HepG2 (cell line): ENCODE measurements around the gene PFKFB4. TPM values are rescaled to one million over a fixed set of nuclear protein-coding genes. Genes with fewer than 3 reads are reported as not detected.

Experiments used
- ATAC-seq: fragments of 200-7000 bp; cut with Tn5 transposase; 3 replicates; pipeline ENCODE4 v1.9.1; 2020; ENCODE audit warnings: mild to moderate bottlenecking, moderate library complexity
- BruUV-seq: library from RNA; stranded (reverse); fragments of 400-500 nt; replicated peaks from 2 replicates; lab custom pipeline; 2021; lab: Mats Ljungman, UMichigan
- CTCF ChIA-PET: fragments of 300-600 bp; formaldehyde crosslinking; extraction: SDS; loops from one replicate; lab custom pipeline; 2021; ENCODE audit warnings: low total read pairs, inconsistent platforms, low intra/inter-chr PET ratio; lab: Yijun Ruan, JAX
- POLR2A ChIA-PET: fragments of 350-600 bp; sonication (Branson Sonifier 250); formaldehyde crosslinking; loops from one replicate; lab custom pipeline; 2020; ENCODE audit warnings: antibody characterized with exemption, inconsistent platforms; lab: Yijun Ruan, JAX
- DNase-seq: peaks from one replicate; pipeline ENCODE4 v3.0.0-alpha.2; 2015; ENCODE audit warnings: low spot score
- FAIRE-seq: peaks from 3 replicates; lab custom pipeline; 2011; peaks lifted over from hg19 to GRCh38; lab: Jason Lieb, UNC
- H2AFZ ChIP-seq: one replicate; pipeline ENCODE4 v1.6.1; 2011; ENCODE audit warnings: low read length, inconsistent platforms
- H3K27ac ChIP-seq: fragments of 300-600 bp; 3 replicates; pipeline ENCODE4 v1.8.0; 2011; ENCODE audit warnings: mixed run types, mild to moderate bottlenecking, mixed read lengths, low read length, inconsistent platforms; ENCODE audit not compliant: insufficient read depth; ENCODE audit errors: extremely low read length
- H3K27me3 ChIP-seq, 2 experiments: fragments of 200-600 bp in 1 of 2; 2 replicates in 1 of 2; 3 replicates in 1 of 2; pipeline versions ENCODE4 v1.6.0 to v1.8.0; 2011; ENCODE audit warnings: low read length in 2 of 2, mild to moderate bottlenecking in 2 of 2, moderate library complexity in 2 of 2, inconsistent platforms in 1 of 2; ENCODE audit not compliant: insufficient read depth in 2 of 2, control insufficient read depth in 1 of 2
- H3K36me3 ChIP-seq, 2 experiments: fragments of 200-600 bp in 1 of 2; replicated peaks in 1 of 2; 2 replicates in 1 of 2; 3 replicates in 1 of 2; pipeline versions ENCODE4 v1.5.1 to v1.8.0; 2011; ENCODE audit warnings: low read length in 2 of 2, inconsistent platforms in 1 of 2; ENCODE audit not compliant: insufficient read depth in 2 of 2, control insufficient read depth in 1 of 2
- H3K4me1 ChIP-seq: 2 replicates; pipeline ENCODE4 v1.5.1; 2012; ENCODE audit warnings: low read length, inconsistent platforms; ENCODE audit not compliant: insufficient read depth
- H3K4me2 ChIP-seq: 2 replicates; pipeline ENCODE4 v1.6.0; 2011; ENCODE audit warnings: low read depth, low read length, inconsistent platforms
- H3K4me3 ChIP-seq, 3 experiments: fragments of 200-600 bp in 1 of 3; sonication (generic), shearing (Covaris generic) in 1 of 3; replicated peaks in 1 of 3; 2 replicates each; pipeline ENCODE4 v1.5.1; 2011 to 2016; ENCODE audit warnings: low read length in 3 of 3, inconsistent platforms in 2 of 3, low read depth in 2 of 3, mild to moderate bottlenecking in 2 of 3, control low read depth in 1 of 3, mixed read lengths in 1 of 3; ENCODE audit not compliant: insufficient read depth in 1 of 3
- H3K79me2 ChIP-seq: one replicate; pipeline ENCODE4 v1.6.1; 2011; ENCODE audit warnings: low read length, inconsistent platforms; ENCODE audit not compliant: insufficient read depth
- H3K9ac ChIP-seq: 2 replicates; pipeline ENCODE4 v1.6.0; 2011; ENCODE audit warnings: mild to moderate bottlenecking, low read depth, low read length, inconsistent platforms; ENCODE audit not compliant: insufficient read depth
- H3K9me3 ChIP-seq: 2 replicates; pipeline ENCODE4 v1.5.1; 2012; ENCODE audit warnings: mild to moderate bottlenecking, low read length
- H4K20me1 ChIP-seq: 2 replicates; pipeline ENCODE4 v1.6.0; 2011; ENCODE audit warnings: inconsistent platforms, mild to moderate bottlenecking, low read length, moderate library complexity; ENCODE audit not compliant: insufficient read depth
- BHLHE40 ChIP-seq: IDR thresholded peaks from 2 replicates; pipeline ENCODE4 v1.6.1; 2011; ENCODE audit warnings: low read length, improper control_type of control experiment
- ELF3 ChIP-seq: IDR thresholded peaks from 2 replicates; pipeline ENCODE4 v1.6.1; 2016; ENCODE audit warnings: missing genetic modification reagents, missing compliant biosample characterization
- ETV5 ChIP-seq: IDR thresholded peaks from 2 replicates; pipeline ENCODE4 v1.6.1; 2018; ENCODE audit warnings: missing biosample characterization, missing genetic modification reagents, inconsistent platforms, borderline replicate concordance
- GABPA ChIP-seq, 2 experiments: IDR thresholded peaks; 2 replicates each; pipeline ENCODE4 v1.6.1; 2011 to 2016; ENCODE audit warnings: low read depth in 2 of 2, low read length in 1 of 2, missing biosample characterization in 1 of 2, missing genetic modification characterization in 1 of 2
- GABPB1 ChIP-seq: IDR thresholded peaks from 2 replicates; pipeline ENCODE4 v1.6.1; 2016; ENCODE audit warnings: mild to moderate bottlenecking, missing genetic modification reagents, moderate library complexity, missing compliant biosample characterization
- GMEB2 ChIP-seq: IDR thresholded peaks from 2 replicates; pipeline ENCODE4 v1.6.1; 2016; ENCODE audit warnings: missing biosample characterization, missing genetic modification reagents, low read depth
- HOXA5 ChIP-seq: sonication (generic); formaldehyde crosslinking; IDR thresholded peaks from 2 replicates; pipeline ENCODE4 v1.4.0; 2020; ENCODE audit warnings: missing genetic modification reagents
- KDM1A ChIP-seq: IDR thresholded peaks from 2 replicates; pipeline ENCODE4 v1.6.1; 2016; ENCODE audit warnings: missing compliant biosample characterization
- RARG ChIP-seq: sonication (generic); formaldehyde crosslinking; IDR thresholded peaks from 2 replicates; pipeline ENCODE4 v1.4.0; 2020; ENCODE audit warnings: low read depth, mild to moderate bottlenecking, missing genetic modification reagents
- TCF12 ChIP-seq, 2 experiments: fragments of 450-650 bp in 1 of 2; sonication (generic) in 1 of 2; formaldehyde crosslinking in 1 of 2; IDR thresholded peaks; 2 replicates each; pipeline versions ENCODE4 v1.6.1 to v1.8.0; 2017 to 2022; ENCODE audit warnings: antibody characterized with exemption in 1 of 2, mild to moderate bottlenecking in 1 of 2, missing genetic modification reagents in 1 of 2, moderate library complexity in 1 of 2
- ZBTB38 ChIP-seq: sonication (generic); formaldehyde crosslinking; IDR thresholded peaks from 2 replicates; pipeline ENCODE4 v1.5.1; 2020; ENCODE audit warnings: mild to moderate bottlenecking, missing genetic modification reagents
- ZBTB46 ChIP-seq: sonication (generic); formaldehyde crosslinking; IDR thresholded peaks from 2 replicates; pipeline ENCODE4 v1.4.0; 2020; ENCODE audit warnings: mild to moderate bottlenecking, missing genetic modification reagents, borderline replicate concordance
- ZNF570 ChIP-seq: sonication (generic); formaldehyde crosslinking; IDR thresholded peaks from 2 replicates; pipeline ENCODE4 v1.4.0; 2020; ENCODE audit warnings: mild to moderate bottlenecking, missing genetic modification reagents, borderline replicate concordance
- ZNF577 ChIP-seq: sonication (generic); formaldehyde crosslinking; IDR thresholded peaks from 2 replicates; pipeline ENCODE4 v1.4.0; 2020; ENCODE audit warnings: mild to moderate bottlenecking, low read depth, missing genetic modification reagents, borderline replicate concordance
- ZNF674 ChIP-seq: sonication (generic); formaldehyde crosslinking; IDR thresholded peaks from 2 replicates; pipeline ENCODE4 v1.5.0; 2020; ENCODE audit warnings: low read depth, mild to moderate bottlenecking, missing genetic modification reagents
- ZNF737 ChIP-seq: sonication (generic); formaldehyde crosslinking; IDR thresholded peaks from 2 replicates; pipeline ENCODE4 v1.5.0; 2020; ENCODE audit warnings: missing genetic modification reagents, mild to moderate bottlenecking, borderline replicate concordance
- WGBS: methylation state at CpG from one replicate; pipeline ENCODE4 v1.1.6; 2017; ENCODE audit warnings: low lambda C conversion rate; 5-methylcytosine and 5-hydroxymethylcytosine counted together
- in situ Hi-C: cut with HindIII; loops from 2 replicates; pipeline ENCODE4 v1.10.0; 2017; ENCODE audit warnings: low pct_unique_long_range_greater_than_20kb; ENCODE audit not compliant: extremely low pct_ligation_motif_present
- intact Hi-C: fragments of 100-400 bp; cut with micrococcal nuclease; formaldehyde crosslinking; loops from one replicate; pipeline ENCODE4 v1.10.0; 2022; ENCODE audit not compliant: unreplicated experiment
- polyA plus RNA-seq, 8 experiments: library from polyadenylated mRNA; depleted of rRNA in 3 of 8; stranded (reverse) in 7 of 8; unstranded in 1 of 8; fragments of >200 nt; fragmentation: Illumina TruSeq in 4 of 8; extraction: Trizol in 4 of 8; gene quantifications; 2 replicates each; pipeline versions ENCODE4 v1.2.1 to v1.2.3, GENCODE V29; 2011 to 2016; ENCODE audit warnings: low read depth in 4 of 8, missing spikeins in 1 of 8, mixed read lengths in 1 of 8; ENCODE audit not compliant: insufficient read depth in 1 of 8
- total RNA-seq, 5 experiments: library from RNA; depleted of rRNA; stranded (reverse); fragments of >200 nt; fragmentation: Illumina TruSeq; extraction: Trizol; gene quantifications; 2 replicates each; pipeline ENCODE4 v1.2.3, GENCODE V29; 2016; ENCODE audit warnings: low read depth in 1 of 5
- TF ChIP-seq, protein P1 (sequence below): sonication (generic); formaldehyde crosslinking; IDR thresholded peaks from 2 replicates; pipeline ENCODE4 v1.9.0; 2021; ENCODE audit warnings: missing genetic modification reagents, borderline replicate concordance
- TF ChIP-seq, protein P2 (sequence below): sonication (generic); formaldehyde crosslinking; IDR thresholded peaks from 2 replicates; pipeline ENCODE4 v1.8.0; 2023; ENCODE audit warnings: mild to moderate bottlenecking, missing genetic modification reagents

PFKFB4 gene
- total and polyA plus RNA-seq, 2 of the 13 experiments (the other 11 are each of a cell fraction or from before 2014, with no cell fraction given) = 7.1 to 103 TPM

GRCh38 chr3:48564022-48564421 lies 7.4 kb upstream of the PFKFB4 start:
- FAIRE-seq = no peak
- Histone ChIP-seq H4K20me1 (no peaks in the 10 kb centered on the region), H3K4me1 (peaks cover 94% of the 10 kb centered on the region), H3K4me2 (peak overlapping the region; percentile 30), H3K36me3 (no peaks in the 10 kb centered on the region), H3K79me2 (no peaks in the 10 kb centered on the region), H3K4me3 (no peak overlapping the region), H3K9ac (no peak overlapping the region), H3K9me3 (no peaks in the 10 kb centered on the region), H3K27me3 (no peaks in the 10 kb centered on the region; a peak in 1 of 5 replicates), H3K27ac (no peak overlapping the region), H2AFZ (no peak overlapping the region)
- no peak for ATAC-seq
- ChIA-PET CTCF (no interaction called here), POLR2A (interaction anchor here (0.6 to 0.7 kb wide), 2 partner anchors 51 to 60 kb away, joined by 3 to 4 read pairs; no protein-coding TSS in a partner anchor)
- 52% methylated on average over 10 of the region's 10 CpGs for WGBS
- DNase-seq = peak; percentile 58
- no TSS peak for BruUV-seq
- intact Hi-C loops = no loop called here
- in situ Hi-C loops = no loop called here
- TF ChIP-seq, protein P1, sequence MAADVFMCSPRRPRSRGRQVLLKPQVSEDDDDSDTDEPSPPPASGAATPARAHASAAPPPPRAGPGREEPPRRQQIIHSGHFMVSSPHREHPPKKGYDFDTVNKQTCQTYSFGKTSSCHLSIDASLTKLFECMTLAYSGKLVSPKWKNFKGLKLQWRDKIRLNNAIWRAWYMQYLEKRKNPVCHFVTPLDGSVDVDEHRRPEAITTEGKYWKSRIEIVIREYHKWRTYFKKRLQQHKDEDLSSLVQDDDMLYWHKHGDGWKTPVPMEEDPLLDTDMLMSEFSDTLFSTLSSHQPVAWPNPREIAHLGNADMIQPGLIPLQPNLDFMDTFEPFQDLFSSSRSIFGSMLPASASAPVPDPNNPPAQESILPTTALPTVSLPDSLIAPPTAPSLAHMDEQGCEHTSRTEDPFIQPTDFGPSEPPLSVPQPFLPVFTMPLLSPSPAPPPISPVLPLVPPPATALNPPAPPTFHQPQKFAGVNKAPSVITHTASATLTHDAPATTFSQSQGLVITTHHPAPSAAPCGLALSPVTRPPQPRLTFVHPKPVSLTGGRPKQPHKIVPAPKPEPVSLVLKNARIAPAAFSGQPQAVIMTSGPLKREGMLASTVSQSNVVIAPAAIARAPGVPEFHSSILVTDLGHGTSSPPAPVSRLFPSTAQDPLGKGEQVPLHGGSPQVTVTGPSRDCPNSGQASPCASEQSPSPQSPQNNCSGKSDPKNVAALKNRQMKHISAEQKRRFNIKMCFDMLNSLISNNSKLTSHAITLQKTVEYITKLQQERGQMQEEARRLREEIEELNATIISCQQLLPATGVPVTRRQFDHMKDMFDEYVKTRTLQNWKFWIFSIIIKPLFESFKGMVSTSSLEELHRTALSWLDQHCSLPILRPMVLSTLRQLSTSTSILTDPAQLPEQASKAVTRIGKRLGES = no peak
- TF ChIP-seq HOXA5 (CRISPR knock-in tag) (no peak), ETV5 (CRISPR knock-in tag) (peak; percentile 47; the same call in 1 of the 2 replicates), ELF3 (CRISPR knock-in tag) (no peak), RARG (CRISPR knock-in tag) (no peak), ZNF674 (CRISPR knock-in tag) (no peak), ZBTB38 (CRISPR knock-in tag) (peak; percentile 45; the same call in 1 of the 2 replicates), GABPB1 (CRISPR knock-in tag) (peak; percentile 19; the same call in 1 of the 2 replicates), BHLHE40 (peak; percentile 82), GMEB2 (no peak), GABPA (IDR thresholded peaks at IDR 0.05; ENCODE audit: low read depth, low read length) (no peak), GABPA (CRISPR knock-in tag; IDR thresholded peaks at IDR 0.05; ENCODE audit: low read depth) (0 out of 2 replicates have a peak, but pooled peaks have one; percentile 17), ZNF577 (CRISPR knock-in tag) (no peak), ZNF737 (CRISPR knock-in tag) (no peak), KDM1A (CRISPR knock-in tag) (no peak), ZNF570 (CRISPR knock-in tag) (no peak), ZBTB46 (CRISPR knock-in tag) (no peak), TCF12 (IDR thresholded peaks at IDR 0.05) (no peak), TCF12 (CRISPR knock-in tag; IDR thresholded peaks at IDR 0.05) (no peak)
- TF ChIP-seq, protein P2, sequence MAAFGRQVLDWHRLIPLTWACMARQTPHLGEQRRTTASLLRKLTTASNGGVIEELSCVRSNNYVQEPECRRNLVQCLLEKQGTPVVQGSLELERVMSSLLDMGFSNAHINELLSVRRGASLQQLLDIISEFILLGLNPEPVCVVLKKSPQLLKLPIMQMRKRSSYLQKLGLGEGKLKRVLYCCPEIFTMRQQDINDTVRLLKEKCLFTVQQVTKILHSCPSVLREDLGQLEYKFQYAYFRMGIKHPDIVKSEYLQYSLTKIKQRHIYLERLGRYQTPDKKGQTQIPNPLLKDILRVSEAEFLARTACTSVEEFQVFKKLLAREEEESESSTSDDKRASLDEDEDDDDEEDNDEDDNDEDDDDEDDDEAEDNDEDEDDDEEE (CRISPR knock-in tag) = no peak
